HT1080 (cell line): ENCODE results near the gene ZSCAN25. TPM values are rescaled to one million over a fixed set of nuclear protein-coding genes. Genes with fewer than 3 reads are reported as not detected.
"Not testable (repeated sequence)": the region's sequence is repeated elsewhere in the genome, so short reads cannot be mapped to it uniquely, and the experiment has no call there.

Experiments used
- DNase-seq: peaks from one replicate; pipeline ENCODE4 v3.0.0-alpha.2; 2015; ENCODE audit warnings: low read depth
- polyA plus RNA-seq, 2 experiments: library from polyadenylated mRNA; depleted of rRNA; stranded (reverse); fragments of >200 nt; gene quantifications; 2 replicates each; pipeline ENCODE4 v1.2.3, GENCODE V29; 2015
- total RNA-seq: library from RNA; depleted of rRNA; stranded (reverse); fragments of >200 nt; shearing (Covaris generic); gene quantifications from 2 replicates; pipeline ENCODE4 v1.2.3, GENCODE V29; 2014; rRNA removed

The ZSCAN25 gene
- 8.3 and 14.2 TPM in 2 replicates for total RNA-seq
- 5.3 and 5.7 TPM in 2 replicates for polyA plus RNA-seq (2015; cell fraction: cytosol; rRNA removed)
- polyA plus RNA-seq (2015; cell fraction: nucleus; rRNA removed), result 13.8 and 14.1 TPM in 2 replicates

DNA sequence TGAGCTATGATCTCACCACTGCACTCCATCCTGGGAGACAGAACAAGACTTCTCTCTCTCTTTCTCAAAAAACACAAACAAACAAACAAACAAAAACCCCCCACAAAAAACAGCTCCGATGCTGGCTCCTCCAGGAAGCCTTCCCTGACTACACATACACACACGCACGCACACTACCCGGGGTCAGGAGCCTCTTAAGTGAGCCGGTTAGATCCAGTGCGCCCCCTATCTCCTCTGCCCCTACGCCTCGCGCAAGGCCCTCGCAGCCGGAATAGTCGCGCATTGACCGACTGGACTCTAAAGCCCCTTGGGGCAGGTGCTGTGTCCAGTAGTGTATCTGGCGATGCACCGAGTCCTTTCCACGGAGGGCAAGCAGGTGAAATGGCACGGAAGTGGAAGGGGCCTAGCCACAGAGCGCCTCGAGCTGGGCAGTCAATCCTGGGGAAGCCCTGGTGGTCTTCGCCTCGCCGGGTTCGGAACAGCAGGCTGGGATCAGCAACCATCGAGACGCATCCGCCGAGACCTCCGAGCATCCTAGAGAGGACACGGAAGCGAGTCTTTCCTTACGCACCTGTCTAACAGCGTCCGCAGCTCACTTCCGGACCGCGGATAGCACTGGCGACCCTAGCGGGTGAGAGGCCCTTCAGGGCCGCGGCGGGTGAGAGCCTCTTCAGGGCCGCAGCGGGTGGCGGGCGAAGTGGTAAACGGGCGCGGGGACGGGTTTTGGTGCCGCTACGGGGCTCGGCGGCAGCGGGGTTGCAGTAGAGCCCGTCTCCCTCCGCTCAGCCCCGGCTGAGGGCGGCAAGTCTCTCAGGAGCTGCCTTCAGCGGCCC lies at the start of gene ZSCAN25:
Gene ZSCAN25 (plus strand): TSS at position 588 of the 833 bp plus-strand sequence. CDS start 2,661 bp downstream, outside the sequence.
- peak; percentile 88 for DNase-seq

DNA sequence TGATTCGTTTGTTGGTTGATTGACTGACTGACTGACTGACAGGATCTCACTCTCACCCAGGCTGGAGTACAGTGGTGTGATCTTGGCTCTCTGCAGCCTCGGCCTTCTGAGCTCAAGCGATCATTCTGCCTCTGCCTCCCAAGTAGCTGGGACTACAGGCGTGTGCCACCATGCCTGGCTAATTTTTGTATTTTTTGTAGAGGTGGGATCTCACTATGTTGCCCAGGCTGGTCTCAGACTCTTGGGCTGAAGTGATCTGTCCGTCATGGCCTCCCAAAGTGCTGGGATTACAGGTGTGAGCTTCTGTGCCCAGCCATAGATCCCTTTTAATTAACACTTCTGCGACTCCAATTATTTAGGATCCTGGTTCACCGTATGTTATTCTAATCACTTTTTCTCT lies 48.0 kb upstream of the ZSCAN25 start:
- not testable (repeated sequence) for DNase-seq

DNA sequence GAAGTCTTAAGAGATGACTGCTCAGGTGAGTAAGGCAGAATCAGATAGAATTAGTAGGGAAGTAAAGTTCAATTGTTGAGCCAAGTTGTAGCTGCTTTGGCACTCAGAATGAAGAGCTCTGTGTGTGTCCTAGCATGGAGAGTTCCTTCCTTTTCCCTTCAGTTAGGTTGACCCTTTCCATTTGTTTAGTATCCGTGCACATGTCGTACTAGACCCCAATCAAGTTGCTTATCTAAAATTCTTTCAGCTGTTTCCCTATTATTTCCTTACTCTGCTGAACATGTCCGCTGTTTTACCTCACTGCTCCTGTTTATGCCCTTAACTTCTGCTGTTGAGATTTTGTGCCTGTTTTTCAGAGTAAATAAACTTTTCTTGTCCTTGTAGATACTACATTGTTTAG lies 45.0 kb upstream of the ZSCAN25 start:
- no peak for DNase-seq

DNA sequence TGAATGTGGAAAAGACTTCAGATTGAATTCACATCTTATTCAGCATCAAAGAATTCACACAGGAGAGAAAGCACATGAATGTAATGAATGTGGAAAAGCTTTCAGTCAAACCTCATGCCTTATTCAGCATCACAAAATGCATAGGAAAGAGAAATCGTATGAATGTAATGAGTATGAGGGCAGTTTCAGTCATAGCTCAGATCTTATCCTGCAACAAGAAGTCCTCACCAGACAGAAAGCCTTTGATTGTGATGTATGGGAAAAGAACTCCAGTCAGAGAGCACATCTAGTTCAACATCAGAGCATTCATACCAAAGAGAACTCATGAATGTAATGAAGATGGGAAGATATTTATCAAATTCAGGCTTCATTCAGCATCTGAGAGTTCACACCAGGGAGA lies 43.5 kb upstream of the ZSCAN25 start:
- no peak for DNase-seq

DNA sequence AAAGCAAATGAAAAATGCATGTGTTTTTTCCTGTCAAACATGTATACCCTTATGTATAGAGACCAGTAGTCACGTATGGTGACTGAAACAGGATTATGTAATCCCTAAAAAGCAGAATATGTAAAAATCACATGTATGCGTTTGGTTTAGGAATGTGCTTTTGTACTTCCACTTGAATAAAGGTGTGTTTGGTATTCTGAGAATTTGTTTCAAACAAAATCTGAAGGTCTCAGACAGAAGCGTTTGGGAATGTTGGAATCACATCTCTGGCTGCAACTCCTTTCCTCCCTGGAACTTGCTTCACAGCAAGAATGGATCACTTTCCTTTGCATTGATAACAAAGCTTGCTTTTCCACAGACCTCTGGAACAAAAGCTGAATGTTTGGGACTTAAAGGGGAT lies 40.5 kb upstream of the ZSCAN25 start:
- no peak for DNase-seq

DNA sequence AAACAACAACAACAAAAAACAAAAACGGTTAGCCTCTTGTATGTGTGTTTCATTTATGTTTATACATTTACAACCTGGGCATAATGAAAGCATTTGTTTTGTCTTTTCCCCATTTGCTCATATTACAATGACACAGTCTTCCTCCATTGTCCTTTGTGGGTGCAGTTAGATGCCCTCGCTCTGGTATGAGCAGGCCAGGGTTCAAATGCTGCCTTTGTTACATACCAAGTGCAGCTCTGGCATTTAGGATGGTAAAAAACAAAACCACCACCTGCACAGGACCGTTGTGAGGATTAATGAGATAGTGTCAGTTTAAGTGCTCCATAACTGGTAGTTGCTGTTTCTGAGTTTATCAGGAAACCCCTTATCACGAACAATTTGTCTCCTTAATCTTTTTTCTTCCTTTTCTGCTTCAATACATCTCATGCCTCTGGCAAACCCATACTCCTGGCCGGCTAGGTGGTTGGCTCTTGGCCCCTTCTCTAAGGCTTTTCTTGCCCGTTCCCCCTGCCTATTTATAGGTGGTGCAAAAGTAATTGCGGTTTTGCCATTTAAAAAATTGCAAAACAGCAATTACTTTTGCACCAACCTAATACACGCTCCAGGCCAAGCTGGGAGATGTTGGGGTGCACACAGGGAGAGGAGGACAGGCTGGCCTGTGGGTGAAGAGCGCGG lies 37.3 kb upstream of the ZSCAN25 start:
- no peak for DNase-seq

DNA sequence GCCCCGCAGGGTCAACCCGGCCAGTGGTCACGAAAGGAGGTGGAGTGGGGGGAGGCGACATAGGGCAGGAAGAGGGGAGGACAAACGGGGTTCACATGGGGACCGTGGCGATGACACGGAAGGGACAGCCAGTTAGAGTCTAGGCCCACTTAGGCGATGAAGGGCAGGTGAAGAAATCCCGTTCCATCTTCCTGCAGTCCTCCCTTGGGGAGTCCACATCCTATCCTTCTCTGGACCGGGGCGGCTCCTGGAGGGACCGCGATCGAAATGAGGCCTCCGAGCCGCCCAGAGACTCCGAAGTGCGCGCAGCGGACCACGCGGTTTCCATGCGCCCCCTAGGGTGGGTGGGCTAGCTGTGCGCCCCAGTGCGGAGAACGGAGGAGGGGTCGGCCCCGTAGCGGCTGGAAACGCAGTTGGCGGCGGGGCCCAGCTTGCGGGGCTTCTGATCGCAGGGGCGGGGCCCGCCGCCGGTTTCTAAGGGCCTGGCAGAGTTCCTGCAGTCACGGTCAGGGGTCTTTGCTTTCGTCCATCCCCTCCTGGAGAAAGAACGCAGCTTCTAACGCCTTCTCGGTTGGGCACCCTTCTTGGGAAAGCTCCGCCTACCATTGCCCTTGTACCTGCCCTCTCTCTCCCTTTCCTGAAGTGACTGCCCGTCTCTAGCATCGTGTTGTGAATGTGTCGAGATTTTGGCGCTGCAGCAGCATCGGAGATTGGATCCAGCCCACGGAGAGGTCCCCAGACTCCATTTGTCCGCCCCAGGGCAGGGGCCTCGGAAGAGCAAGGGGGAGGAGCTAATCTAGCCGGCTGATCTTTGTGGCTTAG lies 36.6 kb upstream of the ZSCAN25 start:
- no peak for DNase-seq

DNA sequence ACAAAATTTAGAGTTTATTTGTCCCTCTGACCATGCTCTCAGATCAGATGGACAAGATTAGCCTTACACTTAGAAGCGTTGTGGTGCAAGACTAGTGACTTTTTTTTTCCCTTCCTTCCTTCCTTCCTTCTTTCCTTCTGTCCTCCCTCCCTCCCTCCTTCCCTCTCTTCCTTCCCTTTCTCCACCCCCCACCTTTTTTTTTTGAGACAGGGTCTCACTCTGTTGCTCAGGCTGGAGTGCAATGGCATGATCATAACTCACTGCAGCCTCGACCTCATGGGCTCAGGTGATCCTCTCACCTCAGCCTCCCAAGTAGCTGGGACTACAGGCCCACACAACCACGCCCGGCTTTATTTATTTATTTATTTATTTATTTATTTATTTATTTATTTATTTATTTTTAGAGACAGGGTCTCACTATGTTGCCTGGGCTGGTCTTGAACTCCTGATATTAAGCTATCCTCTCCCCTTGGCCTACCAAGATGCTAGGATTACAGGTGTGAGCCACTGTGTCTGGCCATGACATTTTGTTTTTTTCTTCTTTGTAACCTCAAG lies 35.9 kb upstream of the ZSCAN25 start:
- not testable (repeated sequence) for DNase-seq

DNA sequence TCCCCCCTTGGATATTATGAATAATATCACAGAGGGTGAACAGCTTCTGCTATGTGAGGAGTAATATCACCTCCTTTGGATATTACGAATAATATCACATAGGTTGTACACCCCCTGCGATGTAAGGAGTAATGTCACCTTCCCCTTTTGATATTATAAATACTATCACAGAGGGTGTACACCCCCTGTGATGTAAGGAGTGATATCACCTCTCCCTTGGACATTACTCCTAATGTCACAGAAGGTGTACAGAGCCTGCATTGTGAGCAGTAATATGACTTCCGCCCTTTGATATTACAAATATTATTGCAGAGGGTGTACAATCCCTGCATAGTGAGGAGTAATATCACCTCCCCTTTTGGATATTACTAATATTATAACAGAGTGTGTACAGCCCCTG lies 27.9 kb upstream of the ZSCAN25 start:
- DNase-seq, result no peak

DNA sequence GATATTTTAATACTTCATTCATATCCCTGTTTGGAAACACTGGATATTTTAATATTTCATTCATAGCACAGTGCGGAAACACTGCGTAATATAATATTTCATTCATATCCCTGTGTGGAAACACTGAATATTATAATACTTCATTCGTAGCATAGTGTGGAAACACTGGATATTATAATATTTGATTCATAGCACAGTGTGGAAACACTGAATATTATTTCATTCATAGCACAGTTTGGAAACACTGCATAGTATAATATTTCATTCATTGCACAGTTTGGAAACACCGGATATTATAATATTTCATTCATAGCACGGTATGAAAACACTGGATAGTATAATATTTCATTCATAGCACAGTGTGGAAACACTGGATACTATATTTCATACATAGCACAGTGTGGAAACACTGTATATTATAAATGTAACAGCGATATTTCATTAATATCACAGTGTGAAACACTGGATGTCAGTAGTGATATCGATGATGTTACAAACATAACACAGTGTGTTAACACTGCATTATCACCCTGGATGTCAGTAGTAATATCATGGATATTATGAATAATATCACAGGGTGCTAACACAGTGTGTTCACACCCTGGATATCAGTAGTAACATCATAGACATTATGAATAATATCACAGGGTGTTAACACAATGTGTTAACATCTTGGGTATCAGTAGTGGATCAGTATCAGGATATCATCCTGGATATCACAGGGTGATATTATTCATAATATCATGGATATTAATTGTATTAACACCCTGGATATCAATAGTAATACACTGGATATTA lies 21.6 kb upstream of the ZSCAN25 start:
- DNase-seq, result no peak

DNA sequence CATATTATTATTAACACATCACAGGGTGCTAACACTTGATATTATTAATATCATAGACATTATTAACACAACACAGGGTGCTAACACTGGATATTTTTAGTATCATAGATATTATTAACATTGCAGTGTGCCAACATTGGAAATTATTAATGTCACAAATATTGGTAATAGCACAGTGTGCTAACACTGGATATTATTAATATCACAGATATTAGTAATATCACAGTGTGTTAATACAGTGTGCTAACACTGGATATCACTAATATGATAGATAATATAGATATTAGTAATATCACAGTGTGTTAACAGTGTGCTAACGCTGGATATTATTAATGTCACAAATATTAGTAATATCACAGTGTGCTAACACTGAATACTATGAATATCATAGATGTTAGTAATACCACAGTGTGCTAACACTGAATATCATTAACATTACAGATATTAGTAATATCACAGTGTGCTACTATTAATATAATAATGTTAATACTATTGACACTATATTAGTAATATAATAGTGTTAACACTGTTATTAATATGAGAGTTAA lies 20.3 kb upstream of the ZSCAN25 start:
- no peak for DNase-seq

DNA sequence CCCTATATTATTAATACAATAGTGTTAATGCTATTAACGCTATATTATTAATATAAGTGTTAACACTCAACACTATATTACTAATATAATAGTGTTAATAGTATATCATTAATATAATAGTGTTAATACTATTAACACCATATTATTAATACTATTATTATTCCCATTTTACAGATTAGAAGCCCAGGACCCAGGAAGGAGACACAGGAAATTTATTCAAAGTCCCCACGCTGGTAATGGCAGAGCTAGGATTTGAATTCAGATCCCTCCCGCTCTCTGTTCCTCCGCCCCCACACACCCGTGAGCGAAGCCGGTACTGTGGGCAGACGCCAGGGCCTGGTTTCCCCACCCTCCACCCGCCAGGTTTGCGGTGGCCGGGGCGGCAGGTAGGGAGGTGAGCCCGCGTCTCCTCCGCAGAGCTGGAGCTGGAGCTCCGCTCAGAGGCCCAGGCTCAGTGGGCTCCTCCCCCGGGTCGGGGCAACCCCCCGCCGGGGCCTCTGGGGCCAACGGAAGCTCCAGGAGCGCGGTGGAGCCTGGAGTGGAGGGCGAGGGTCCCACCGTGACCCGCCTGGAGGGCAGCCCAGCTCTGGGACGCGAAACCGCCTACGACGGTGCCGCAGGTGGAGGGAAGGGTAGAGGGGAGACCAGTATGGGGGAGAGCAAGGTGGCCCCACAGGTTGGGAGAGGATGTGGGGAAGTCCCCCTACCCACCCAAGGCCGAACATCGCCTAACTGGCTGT lies 18.8 kb upstream of the ZSCAN25 start, which contains the start of gene TMEM225B:
Gene TMEM225B (plus strand): TSS at position 506 of the 740 bp plus-strand sequence. CDS start 6,122 bp downstream, outside the sequence.
- no peak for DNase-seq

DNA sequence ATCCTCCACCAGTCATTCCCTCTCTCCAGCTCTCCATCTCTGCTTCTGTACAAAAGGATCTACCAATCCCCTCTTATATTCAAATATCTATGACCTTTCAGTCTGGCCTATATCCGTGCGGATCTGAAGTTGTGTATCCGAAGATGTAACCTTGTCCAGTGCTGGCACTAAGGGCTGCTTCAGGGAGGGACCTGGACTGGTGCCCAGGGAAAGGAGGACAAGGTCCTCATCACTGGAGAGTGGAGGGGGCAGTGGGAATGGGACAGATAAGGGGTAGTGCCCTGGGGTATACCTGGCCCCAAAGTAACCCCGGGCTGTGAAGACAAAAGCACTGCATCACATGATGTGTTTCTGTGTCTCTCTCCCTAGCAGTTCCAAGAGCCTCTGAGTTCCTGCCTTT lies 16.9 kb upstream of the ZSCAN25 start:
- DNase-seq, result no peak

DNA sequence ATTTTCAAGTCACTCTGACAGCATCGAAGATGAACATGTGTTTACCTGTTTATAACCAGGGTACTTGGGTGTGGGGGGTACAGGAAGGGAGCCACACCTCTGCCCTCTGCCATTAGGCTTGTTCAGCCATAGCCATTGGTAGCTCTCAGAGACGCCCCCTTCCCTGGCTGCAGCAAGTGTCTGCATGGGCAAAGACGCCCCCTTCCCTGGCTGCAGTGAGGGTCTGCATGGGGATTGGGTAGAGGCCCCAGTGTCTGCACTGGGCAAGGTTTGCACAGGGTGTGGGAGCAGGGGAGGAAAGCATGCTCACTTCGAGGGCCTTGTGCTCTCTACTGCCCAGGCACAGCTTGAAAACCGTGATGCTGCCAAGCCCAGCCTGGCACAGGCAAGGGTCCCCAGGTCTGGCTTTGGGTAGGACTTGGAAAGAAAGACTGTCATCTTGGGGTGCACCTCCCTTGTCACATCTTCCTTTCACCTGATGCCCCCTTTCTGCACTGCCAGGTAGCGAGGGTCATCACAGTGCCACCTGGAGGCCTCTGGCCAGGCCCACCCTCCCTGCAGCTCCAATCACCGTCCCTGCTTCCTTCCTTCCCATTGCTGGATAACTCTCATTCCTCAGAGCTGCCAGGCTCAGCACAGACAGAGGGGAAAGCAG lies 15.0 kb upstream of the ZSCAN25 start:
- no peak for DNase-seq

DNA sequence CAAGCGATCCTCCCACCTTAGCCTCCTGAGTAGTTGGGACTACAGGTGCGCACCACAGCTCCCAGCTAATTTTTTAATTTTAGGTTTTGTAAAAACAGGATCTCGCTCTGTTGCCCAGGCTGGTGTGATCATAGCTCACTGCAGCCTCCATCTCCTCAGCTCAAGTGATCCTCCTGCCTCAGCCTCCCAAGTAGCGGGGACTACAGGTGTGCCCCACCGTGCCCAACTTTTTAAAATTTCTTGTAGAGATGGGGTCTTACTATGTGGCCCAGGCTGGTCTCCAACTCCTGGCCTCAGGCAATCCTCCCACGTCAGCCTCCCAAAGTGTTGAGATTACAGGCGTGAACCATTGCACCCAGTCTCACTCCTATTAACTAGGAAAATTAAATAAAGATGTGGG lies 11.2 kb upstream of the ZSCAN25 start:
- no peak for DNase-seq

DNA sequence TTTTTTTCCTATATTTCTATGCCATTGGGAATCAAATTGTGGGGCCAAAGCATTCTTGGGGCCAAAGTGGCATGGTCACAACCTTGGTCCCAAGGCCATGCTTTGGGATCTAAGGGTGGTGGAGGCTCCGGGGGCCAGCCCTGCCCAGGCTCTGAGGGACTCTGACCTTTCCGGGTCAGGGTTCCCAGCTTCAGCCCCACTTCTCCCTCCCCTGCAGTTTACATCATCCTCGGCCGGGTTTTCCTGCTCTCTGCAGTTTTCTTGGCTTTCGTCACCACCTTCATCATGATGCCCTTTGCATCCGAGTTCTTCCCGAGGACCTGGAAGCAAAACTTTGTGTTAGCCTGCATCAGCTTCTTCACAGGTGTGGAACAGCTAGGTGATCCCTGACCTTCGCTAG lies 10.2 kb upstream of the ZSCAN25 start:
- DNase-seq, result no peak

DNA sequence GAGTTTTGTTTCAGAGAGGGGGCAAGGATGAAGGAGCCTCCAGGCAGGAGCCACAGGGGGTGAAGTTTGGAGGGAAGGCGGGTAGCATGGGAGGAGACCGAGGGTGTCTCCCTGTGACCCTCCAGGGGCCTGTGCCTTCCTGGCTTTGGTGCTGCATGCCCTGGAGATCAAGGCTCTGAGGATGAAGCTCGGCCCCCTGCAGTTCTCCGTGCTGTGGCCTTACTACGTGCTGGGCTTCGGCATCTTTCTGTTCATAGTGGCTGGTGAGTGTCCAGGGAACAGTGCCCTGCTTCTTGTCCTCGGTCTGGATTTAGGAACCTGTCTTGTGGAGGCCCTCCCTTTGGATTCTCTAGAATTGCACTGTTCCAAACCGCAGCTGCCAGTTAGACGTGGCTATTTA lies 9.2 kb upstream of the ZSCAN25 start:
- no peak for DNase-seq

DNA sequence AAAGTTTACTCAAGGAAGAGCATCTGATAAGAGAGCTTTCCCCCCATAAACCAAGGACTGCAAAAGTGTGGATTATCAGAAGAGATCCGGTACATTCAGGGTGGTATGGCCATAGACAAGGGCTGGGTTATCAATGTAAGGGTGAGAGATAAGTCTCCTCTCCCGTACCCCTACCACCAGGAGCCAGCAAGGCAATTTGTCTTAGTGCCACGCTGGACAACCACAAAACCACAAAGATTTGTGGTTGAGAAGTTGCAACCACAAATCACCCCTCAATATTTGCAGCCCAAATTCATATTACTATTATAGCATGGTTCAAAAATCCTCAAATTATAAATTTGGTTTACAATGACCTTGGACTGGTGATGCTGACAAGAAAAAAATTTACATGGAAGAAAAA lies 2.3 kb upstream of the ZSCAN25 start:
- DNase-seq, result no peak

DNA sequence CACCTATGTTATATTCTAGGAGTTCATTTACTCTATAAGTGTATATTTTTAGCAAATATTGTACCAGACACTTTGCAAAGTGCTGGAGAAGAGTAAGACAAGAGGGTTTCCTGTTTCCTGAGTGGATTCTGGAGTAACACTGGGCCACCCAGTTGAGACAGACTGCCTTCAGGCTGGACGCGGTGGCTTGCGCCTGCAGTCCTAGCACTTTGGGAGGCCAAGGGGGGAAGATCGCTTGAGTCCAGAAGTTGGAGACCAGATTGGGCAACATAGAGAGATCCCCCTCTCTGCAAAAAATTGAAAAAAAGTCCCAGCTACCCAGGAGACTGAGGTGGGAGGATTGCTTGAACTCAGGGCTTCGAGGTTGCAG lies 772 bp upstream of the ZSCAN25 start:
- DNase-seq, result no peak
